Neuron (in vitro differentiated cells): ENCODE measurements around the gene RBM8A.
"Not testable (repeated sequence)": the region's sequence is repeated elsewhere in the genome, so short reads cannot be mapped to it uniquely, and the experiment has no call there.

ENCODE experiments used
- H2AFZ ChIP-seq: one replicate; pipeline ENCODE4 v1.6.1; 2013; ENCODE audit warnings: low read depth, mild to moderate bottlenecking, inconsistent platforms, low read length, moderate library complexity
- H3K27me3 ChIP-seq: one replicate; pipeline ENCODE4 v1.6.1; 2013; ENCODE audit warnings: low read length; ENCODE audit not compliant: insufficient read depth
- H3K36me3 ChIP-seq: one replicate; pipeline ENCODE4 v1.6.1; 2013; ENCODE audit warnings: low read length; ENCODE audit not compliant: insufficient read depth
- H3K4me1 ChIP-seq: one replicate; pipeline ENCODE4 v1.6.1; 2013; ENCODE audit warnings: low read length; ENCODE audit not compliant: insufficient read depth
- H3K4me3 ChIP-seq: 2 replicates; pipeline ENCODE4 v1.5.1; 2013; ENCODE audit warnings: mild to moderate bottlenecking, low read length, moderate library complexity
- H3K9me3 ChIP-seq: one replicate; pipeline ENCODE4 v1.6.1; 2013; ENCODE audit warnings: low read length

Gene RBM8A

GRCh38 chr1:145947551-145947950 is 20.3 kb upstream of the RBM8A start:
- H3K27me3 ChIP-seq: no peaks in the 10 kb centered on the region
- peaks cover 19% of the 10 kb centered on the region for H3K4me1 ChIP-seq
- H3K36me3 ChIP-seq: peaks cover 46% of the 10 kb centered on the region
- H3K9me3 ChIP-seq: no peaks in the 10 kb centered on the region
- H3K4me3 ChIP-seq: no peak overlapping the region
- H2AFZ ChIP-seq: no peak overlapping the region

DNA sequence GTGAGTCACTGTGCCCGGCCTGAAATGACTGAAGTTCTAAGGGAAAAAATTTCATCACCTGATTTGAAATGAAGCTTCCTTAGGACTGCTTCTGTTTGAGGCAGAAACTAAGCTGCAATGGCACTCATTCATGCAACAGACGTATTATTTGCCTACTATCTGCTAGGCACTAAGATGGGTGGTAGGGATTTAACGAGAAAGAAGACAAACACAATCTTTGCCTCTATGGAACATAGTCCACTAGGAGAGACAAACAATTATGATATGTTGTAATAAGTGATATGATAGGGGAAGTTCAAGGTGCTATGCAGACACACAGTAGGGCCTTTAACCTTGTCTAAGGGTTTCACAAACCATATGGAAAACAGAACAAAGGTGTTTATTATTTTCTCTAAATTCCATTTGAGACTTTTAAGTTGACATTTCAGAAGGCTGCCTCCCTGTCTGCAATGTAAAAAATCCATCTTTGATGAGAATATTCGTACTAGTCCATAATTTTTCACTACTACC is 19.2 kb upstream of the RBM8A start:
- Histone ChIP-seq H3K4me3 (no peak overlapping the region), H3K27me3 (no peaks in the 10 kb centered on the region), H3K4me1 (peaks cover 10% of the 10 kb centered on the region), H3K9me3 (no peaks in the 10 kb centered on the region), H3K36me3 (peaks cover 52% of the 10 kb centered on the region), H2AFZ (no peak overlapping the region)

DNA sequence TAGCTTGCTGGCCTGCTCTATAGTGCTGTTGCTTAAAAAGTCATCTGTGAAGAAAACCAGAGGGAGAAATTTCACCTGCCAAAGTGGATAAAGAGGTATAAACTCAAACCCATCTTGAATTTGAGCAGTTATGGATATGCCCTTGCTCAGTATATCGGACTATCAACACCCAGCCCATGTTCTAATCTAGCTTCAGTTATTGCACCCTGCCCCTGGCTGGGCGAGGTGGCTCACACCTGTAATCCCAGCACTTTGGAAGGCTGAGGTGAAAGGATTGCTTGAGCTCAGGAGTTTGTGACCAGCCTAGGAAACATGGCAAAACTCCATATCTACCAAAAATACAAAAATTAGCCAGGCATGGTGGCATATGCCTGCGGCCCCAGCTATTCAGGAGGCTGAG is 17.2 kb upstream of the RBM8A start:
- Histone ChIP-seq H3K4me3 (no peak overlapping the region), H3K36me3 (peaks cover 65% of the 10 kb centered on the region), H3K9me3 (no peaks in the 10 kb centered on the region), H2AFZ (no peak overlapping the region), H3K4me1 (no peaks in the 10 kb centered on the region), H3K27me3 (no peaks in the 10 kb centered on the region)

DNA sequence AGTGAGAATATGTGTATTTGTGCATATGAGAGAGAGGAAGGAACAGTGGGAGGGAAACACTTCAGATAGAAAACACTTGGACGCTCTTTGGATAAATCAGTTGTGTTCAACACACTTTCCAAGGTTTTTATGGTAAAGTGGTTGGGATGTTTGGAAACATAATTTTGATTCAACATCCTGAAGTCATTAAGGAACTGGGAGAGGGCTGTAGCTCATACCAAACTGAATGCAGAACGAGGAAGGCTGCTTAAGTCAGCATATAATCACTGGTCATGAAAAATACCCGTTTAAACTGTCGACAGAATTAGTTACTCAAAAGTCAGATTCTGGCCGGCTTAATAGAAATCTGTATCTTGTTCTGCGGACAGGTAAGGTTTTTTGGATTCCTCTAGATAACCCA is 15.6 kb upstream of the RBM8A start:
- Histone ChIP-seq H3K9me3 (no peaks in the 10 kb centered on the region), H2AFZ (no peak overlapping the region), H3K4me1 (no peaks in the 10 kb centered on the region), H3K4me3 (no peak overlapping the region), H3K36me3 (peaks cover 56% of the 10 kb centered on the region), H3K27me3 (no peaks in the 10 kb centered on the region)

DNA sequence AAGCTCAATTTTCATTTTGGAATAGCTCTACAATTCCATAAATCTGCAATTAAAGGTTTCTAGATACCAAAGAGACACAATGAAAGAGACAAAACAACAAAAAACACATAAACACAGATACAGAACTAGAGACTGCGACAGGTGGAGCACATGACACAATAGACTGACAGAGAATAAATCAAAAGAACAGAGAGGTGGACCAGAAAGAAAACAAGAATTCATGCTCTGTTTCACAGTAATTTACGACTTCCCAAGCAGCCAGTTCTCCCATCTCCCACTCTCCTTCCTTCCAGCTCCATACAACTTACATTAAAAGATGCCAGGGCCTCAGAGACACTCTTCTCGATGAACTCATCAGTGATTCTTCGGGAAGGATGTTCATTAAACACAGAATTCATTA is 15.1 kb upstream of the RBM8A start:
- H3K4me3 ChIP-seq: no peak overlapping the region
- no peaks in the 10 kb centered on the region for H3K9me3 ChIP-seq
- no peaks in the 10 kb centered on the region for H3K27me3 ChIP-seq
- no peaks in the 10 kb centered on the region for H3K4me1 ChIP-seq
- H2AFZ ChIP-seq: no peak overlapping the region
- H3K36me3 ChIP-seq: peaks cover 56% of the 10 kb centered on the region

- no peaks in the 10 kb centered on the region for H3K4me1 ChIP-seq
- no peak overlapping the region for H3K4me3 ChIP-seq
- no peaks in the 10 kb centered on the region for H3K27me3 ChIP-seq
- H3K9me3 ChIP-seq: no peaks in the 10 kb centered on the region
- H2AFZ ChIP-seq: no peak overlapping the region
- peaks cover 52% of the 10 kb centered on the region for H3K36me3 ChIP-seq
Measured at GRCh38 chr1:145937436-145937835, 10.2 kb upstream of the RBM8A start.

- H2AFZ ChIP-seq: no peak overlapping the region
- no peaks in the 10 kb centered on the region for H3K27me3 ChIP-seq
- peaks cover 44% of the 10 kb centered on the region for H3K36me3 ChIP-seq
- no peaks in the 10 kb centered on the region for H3K9me3 ChIP-seq
- no peak overlapping the region for H3K4me3 ChIP-seq
- H3K4me1 ChIP-seq: no peaks in the 10 kb centered on the region
Measured at GRCh38 chr1:145936247-145936646, 9.0 kb upstream of the RBM8A start.

DNA sequence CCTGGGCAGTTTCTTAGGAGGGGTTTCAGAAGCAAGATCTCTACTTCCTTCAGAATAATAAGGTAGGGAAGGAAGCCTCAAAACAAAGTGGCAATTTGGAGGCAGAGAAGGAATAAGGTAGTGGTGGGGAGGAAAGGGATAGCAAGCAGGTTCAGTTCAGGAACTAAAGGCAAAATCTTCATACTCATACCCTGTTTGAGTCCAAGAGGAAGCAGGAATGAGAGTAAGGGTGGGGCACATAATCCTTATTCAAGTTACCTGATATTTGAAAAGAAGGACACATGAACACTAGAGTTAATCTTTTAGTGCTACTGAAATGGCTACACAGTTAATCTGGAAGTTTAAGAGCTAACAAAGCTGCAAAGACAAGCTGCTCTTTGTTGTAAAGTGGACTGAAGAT is 8.4 kb upstream of the RBM8A start:
- H3K4me3 ChIP-seq: no peak overlapping the region
- H3K36me3 ChIP-seq: peaks cover 42% of the 10 kb centered on the region
- H3K27me3 ChIP-seq: no peaks in the 10 kb centered on the region
- H2AFZ ChIP-seq: no peak overlapping the region
- no peaks in the 10 kb centered on the region for H3K4me1 ChIP-seq
- H3K9me3 ChIP-seq: no peaks in the 10 kb centered on the region

GRCh38 chr1:145932522-145933009 is 5.3 kb upstream of the RBM8A start:
- H3K9me3 ChIP-seq, H3K4me1 ChIP-seq, H3K4me3 ChIP-seq, H2AFZ ChIP-seq, H3K27me3 ChIP-seq: not testable (repeated sequence)
- peaks cover 34% of the 10 kb centered on the region for H3K36me3 ChIP-seq

DNA sequence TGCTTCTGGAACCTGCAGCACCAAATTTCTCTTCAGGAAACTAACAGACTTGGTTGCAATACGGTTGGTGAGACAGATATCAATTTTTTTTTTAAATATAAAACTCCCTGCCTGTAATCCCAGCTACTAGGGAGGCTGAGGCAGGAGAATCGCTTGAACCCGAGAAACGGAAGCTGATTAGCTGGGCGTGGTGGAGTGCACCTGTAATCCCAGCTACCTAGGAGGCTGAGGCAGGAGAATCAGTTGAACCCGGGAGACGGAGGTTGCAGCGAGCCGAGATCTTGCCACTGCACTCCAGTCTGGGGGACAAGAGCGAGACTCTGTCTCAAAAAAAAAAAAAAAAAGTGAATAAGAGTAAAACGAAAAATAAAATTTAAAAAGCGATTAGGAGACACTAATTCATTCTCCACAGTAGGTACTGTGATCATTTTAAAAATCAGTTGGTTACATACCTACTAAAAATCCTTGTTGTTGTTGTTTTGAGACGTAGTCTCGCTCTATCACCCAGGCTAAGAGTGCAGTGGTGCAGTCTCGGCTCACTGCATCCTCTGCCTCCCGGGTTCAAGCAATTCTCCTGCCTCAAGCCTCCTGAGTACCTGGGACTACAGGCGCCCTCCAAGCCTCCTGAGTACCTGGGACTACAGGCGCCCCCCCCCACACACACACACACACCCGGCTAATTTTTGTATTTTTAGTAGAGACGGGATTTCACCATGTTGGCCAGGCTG is 796 bp upstream of the RBM8A start:
- Histone ChIP-seq H3K9me3 (no peaks in the 10 kb centered on the region), H2AFZ (no peak overlapping the region), H3K36me3 (peaks cover 23% of the 10 kb centered on the region), H3K27me3 (no peaks in the 10 kb centered on the region), H3K4me1 (peaks cover 14% of the 10 kb centered on the region), H3K4me3 (peak overlapping the region; percentile 84)

GRCh38 chr1:145926686-145927062 is 610 bp downstream of the RBM8A start:
- no peaks in the 10 kb centered on the region for H3K9me3 ChIP-seq
- H2AFZ ChIP-seq: no peak overlapping the region
- H3K4me1 ChIP-seq: peaks cover 14% of the 10 kb centered on the region
- H3K4me3 ChIP-seq: peak overlapping the region; percentile 84
- H3K27me3 ChIP-seq: no peaks in the 10 kb centered on the region
- peaks cover 27% of the 10 kb centered on the region for H3K36me3 ChIP-seq

DNA sequence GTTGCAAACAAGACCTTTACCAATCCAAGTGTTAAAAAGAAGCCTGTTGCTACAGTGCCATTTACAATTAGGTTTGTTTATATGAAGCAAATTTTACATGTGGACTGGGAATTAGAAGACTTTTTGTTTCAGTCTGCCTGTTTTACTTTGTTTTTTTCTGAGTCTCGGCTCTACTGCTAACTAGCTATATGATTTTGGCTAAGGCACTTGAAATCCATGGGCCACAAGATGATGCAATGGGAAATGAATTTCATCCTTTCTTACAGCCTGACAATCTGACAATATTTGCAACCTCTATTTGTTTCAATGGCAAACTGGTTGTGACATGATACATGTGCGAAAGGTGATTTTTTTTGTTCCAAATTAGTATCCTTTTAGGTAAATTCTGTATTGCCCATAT is 5.0 kb downstream of the RBM8A start:
- H3K36me3 ChIP-seq: peaks cover 30% of the 10 kb centered on the region
- H3K4me1 ChIP-seq: peaks cover 28% of the 10 kb centered on the region

DNA sequence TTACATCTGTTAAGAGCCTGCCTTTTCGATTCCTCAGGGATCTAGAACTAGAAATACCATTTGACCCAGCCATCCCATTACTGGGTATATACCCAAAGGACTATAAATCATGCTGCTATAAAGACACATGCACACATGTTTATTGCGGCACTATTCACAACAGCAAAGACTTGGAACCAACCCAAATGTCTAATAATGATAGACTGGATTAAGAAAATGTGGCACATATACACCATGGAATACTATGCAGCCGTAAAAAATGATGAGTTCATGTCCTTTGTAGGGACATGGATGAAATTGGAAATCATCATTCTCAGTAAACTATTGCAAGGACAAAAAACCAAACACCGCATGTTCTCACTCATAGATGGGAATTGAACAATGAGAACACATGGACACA is 7.0 kb downstream of the RBM8A start:
- not testable (repeated sequence) for H3K27me3 ChIP-seq, H2AFZ ChIP-seq, H3K4me3 ChIP-seq, H3K9me3 ChIP-seq
- Histone ChIP-seq H3K36me3 (peaks cover 35% of the 10 kb centered on the region), H3K4me1 (peaks cover 20% of the 10 kb centered on the region)

More for the DNA sequence above, 5.0 kb downstream of the RBM8A start:
- Histone ChIP-seq H3K27me3 (no peaks in the 10 kb centered on the region), H3K9me3 (no peaks in the 10 kb centered on the region), H2AFZ (no peak overlapping the region), H3K4me3 (no peak overlapping the region)
